Stimulated activated CD4-positive, alpha-beta T cell treated with anti-CD3 and anti-CD28 coated beads, Interleukin-1b, Interleukin-23, amount 100 ng/mL, for 1 hour (primary cell): ENCODE results near the gene TP53.
"Not testable (repeated sequence)": the region's sequence is repeated elsewhere in the genome, so short reads cannot be mapped to it uniquely, and the experiment has no call there.

Experiments
- DNase-seq, 2 donors: peaks; one replicate each; pipeline ENCODE4 v3.0.0-alpha.2; 2020; ENCODE audit warnings: low read depth in 2 of 2

TP53 gene

DNA sequence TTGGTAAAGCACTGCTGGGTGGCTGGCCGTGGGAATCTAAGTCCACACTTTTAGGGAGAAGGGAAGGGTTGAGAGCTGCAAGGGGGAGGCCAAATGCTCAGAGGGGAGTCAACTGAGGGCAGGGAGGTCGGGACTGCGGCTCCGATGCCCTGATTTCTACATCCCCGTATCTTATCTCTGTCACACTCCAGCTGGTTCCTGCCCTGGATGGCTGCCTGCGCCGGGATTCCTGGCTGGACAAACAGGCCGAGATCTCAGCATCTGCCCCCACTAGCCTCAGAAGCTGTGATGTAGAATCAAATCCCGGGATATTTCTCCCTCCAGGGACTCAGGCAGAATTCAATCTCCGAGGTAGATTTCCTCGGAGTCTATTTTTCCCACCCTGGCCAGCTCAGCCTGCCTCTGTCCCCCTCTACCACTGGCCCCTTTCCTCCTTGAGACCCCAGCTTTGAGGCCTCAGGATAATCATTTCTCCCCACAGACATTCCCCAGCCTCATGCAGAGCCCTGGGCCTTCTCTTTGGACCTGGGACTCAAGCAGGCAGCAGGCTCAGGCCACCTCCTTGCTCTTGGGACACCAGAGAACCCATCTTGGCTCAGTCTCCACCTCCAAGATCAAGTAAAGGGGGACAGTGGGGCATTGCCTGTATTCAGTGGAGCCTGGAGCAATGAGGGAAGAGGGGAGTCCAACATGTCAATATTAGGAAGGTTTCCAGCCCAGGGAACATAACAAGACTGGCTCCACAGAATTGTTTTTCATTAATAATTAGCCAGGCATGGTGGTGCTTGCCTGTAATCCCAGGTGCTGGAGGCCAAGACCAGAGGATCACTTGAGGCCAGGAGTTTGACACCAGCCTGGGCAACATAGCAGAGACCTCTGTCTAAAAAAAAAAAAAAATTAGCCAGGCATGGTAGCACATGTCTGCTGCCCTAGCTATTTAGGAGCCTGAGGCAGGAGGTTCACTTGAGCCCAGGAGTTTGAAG, 55.6 kb downstream of the TP53 start:
- DNase-seq: no peak

GRCh38 chr17:7629939-7630571, 57.2 kb downstream of the TP53 start, which contains the start of gene SHBG:
Gene SHBG (plus strand): TSS chr17:7630135. CDS start chr17:7630173, 38 bp downstream.
- DNase-seq: no peak

GRCh38 chr17:7627250-7628121, 59.8 kb downstream of the TP53 start, which contains the start of gene SAT2:
Gene SAT2 (minus strand): TSS chr17:7627821. CDS start chr17:7627635, 186 bp downstream.
- peak; percentile 55 to 69 for DNase-seq

GRCh38 chr17:7626956-7627249, 60.4 kb downstream of the TP53 start:
- DNase-seq: no peak

DNA sequence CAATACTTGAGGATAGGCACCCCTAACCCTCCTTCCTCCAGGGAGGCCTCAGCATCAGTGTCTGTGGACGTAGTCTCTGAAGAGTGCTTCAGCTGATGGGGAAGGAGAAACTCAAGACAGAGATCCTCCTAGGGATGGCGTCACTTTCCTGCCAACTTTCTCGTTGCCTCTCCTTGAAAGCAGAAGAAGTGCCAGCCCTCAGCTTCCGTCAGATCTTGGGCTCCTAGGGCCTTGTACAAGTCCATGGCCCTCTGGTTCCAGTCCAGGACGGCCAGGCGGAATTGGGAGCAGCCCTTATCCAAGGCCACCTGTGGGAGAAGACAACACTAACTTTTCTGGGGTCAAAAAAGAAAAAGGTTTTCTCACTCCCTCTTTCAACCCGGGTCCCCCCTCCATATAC, 61.0 kb downstream of the TP53 start:
- no peak for DNase-seq

- not testable (repeated sequence) for DNase-seq
Observed at GRCh38 chr17:7625749-7626148, 61.5 kb downstream of the TP53 start.

DNA sequence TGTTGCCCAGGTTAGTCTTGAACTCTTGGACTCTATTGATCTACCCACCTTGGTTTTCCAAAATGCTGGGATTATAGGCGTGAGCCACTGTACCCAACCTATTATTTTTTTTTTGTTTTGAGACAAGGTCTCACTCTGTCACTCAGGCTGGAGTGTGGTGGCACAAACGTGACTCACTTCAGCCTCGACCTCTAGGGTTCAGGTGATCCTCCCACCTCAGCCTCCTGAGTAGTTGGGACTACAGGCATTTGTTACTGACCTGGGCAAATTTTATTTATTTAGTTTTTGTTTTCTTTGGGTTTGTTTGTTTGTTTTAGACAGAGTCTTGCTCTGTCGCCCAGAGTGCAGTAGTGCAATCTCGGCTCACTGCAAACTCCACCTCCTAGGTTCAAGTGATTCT, 63.6 kb downstream of the TP53 start:
- no peak for DNase-seq

GRCh38 chr17:7620835-7621234, 66.5 kb downstream of the TP53 start:
- DNase-seq: no peak

GRCh38 chr17:7618608-7619007, 68.7 kb downstream of the TP53 start:
- DNase-seq: no peak
